PC-3 (cell line): ENCODE results near the gene ADAMTS9. TPM values are rescaled to one million over a fixed set of nuclear protein-coding genes. Genes with fewer than 3 reads are reported as not detected.
A peak's percentile ranks its signal among the peaks of the same experiment; 100 is the strongest.

Source experiments
- ATAC-seq: fragments of 200-7000 bp; cut with Tn5 transposase; 2 replicates; pipeline ENCODE4 v1.9.1; 2020; ENCODE audit warnings: mild to moderate bottlenecking, moderate library complexity
- BruUV-seq: library from RNA; stranded (reverse); fragments of 400-500 nt; replicated peaks from 2 replicates; lab custom pipeline; 2021; lab: Mats Ljungman, UMichigan
- CTCF ChIA-PET: fragments of 300-600 bp; sonication (Branson Sonifier 250); formaldehyde crosslinking; loops from one replicate; lab custom pipeline; 2022; ENCODE audit warnings: antibody characterized with exemption; lab: Charles Lee
- POLR2A ChIA-PET: fragments of 300-600 bp; sonication (Branson Sonifier 250); formaldehyde crosslinking; loops from one replicate; lab custom pipeline; 2022; ENCODE audit warnings: antibody characterized with exemption; ENCODE audit not compliant: unreplicated experiment; lab: Charles Lee
- DNase-seq: peaks from one replicate; pipeline ENCODE4 v3.0.0-alpha.2; 2015
- H2AFZ ChIP-seq: fragments of 300-600 bp; sonication (generic); 2 replicates; pipeline ENCODE4 v1.6.0; 2016; ENCODE audit warnings: antibody characterized with exemption, low read length
- H3F3A ChIP-seq: fragments of 300-600 bp; sonication (generic); one replicate; pipeline ENCODE4 v1.6.0; 2017; ENCODE audit warnings: antibody characterized with exemption, low read length, control low read depth, mild to moderate bottlenecking; ENCODE audit not compliant: unreplicated experiment
- H3K27ac ChIP-seq: fragments of 300-600 bp; sonication (generic); 2 replicates; pipeline ENCODE4 v1.5.1; 2016; ENCODE audit warnings: mild to moderate bottlenecking, low read length
- H3K27me3 ChIP-seq: fragments of 300-600 bp; sonication (generic); 2 replicates; pipeline ENCODE4 v1.6.1; 2016; ENCODE audit warnings: low read length, mixed read lengths
- H3K36me3 ChIP-seq: fragments of 300-600 bp; sonication (generic); 2 replicates; pipeline ENCODE4 v1.6.1; 2016; ENCODE audit warnings: low read depth, mixed run types, low read length, mixed read lengths
- H3K4me1 ChIP-seq: fragments of 300-600 bp; sonication (generic); 2 replicates; pipeline ENCODE4 v1.5.1; 2016; ENCODE audit warnings: low read length; ENCODE audit not compliant: insufficient read depth
- H3K4me2 ChIP-seq: fragments of 300-600 bp; sonication (generic); 2 replicates; pipeline ENCODE4 v1.6.0; 2016; ENCODE audit warnings: low read length
- H3K4me3 ChIP-seq: fragments of 300-600 bp; sonication (generic); 2 replicates; pipeline ENCODE4 v1.5.1; 2016; ENCODE audit warnings: mild to moderate bottlenecking, low read length, mixed read lengths
- H3K79me2 ChIP-seq: fragments of 300-600 bp; sonication (generic); 2 replicates; pipeline ENCODE4 v1.6.1; 2017; ENCODE audit warnings: low read length, mixed read lengths
- H3K9ac ChIP-seq: fragments of 300-600 bp; sonication (generic); 2 replicates; pipeline ENCODE4 v1.6.0; 2016; ENCODE audit warnings: mild to moderate bottlenecking, low read length
- H3K9me2 ChIP-seq: fragments of 300-600 bp; sonication (generic); replicated peaks from 2 replicates; pipeline ENCODE4 v1.6.1; 2016; ENCODE audit warnings: mixed run types, low read length, mixed read lengths
- H3K9me3 ChIP-seq: fragments of 300-600 bp; sonication (generic); 2 replicates; pipeline ENCODE4 v1.6.1; 2016; ENCODE audit warnings: low read length, mixed read lengths
- H4K20me1 ChIP-seq: fragments of 300-600 bp; sonication (generic); 2 replicates; pipeline ENCODE4 v1.6.1; 2016; ENCODE audit warnings: low read length, mixed read lengths
- CTCF ChIP-seq: fragments of 300-600 bp; sonication (generic); conservative IDR thresholded peaks from 2 replicates; pipeline ENCODE4 v1.5.1; 2017; ENCODE audit warnings: antibody characterized with exemption, low read depth, mild to moderate bottlenecking, low read length
- EZH2 ChIP-seq: fragments of 300-600 bp; sonication (generic); IDR thresholded peaks from one replicate; pipeline ENCODE4 v1.6.1; 2017; ENCODE audit warnings: antibody characterized with exemption, mild to moderate bottlenecking, low read length; ENCODE audit not compliant: unreplicated experiment
- EZH2phosphoT487 ChIP-seq: fragments of 300-600 bp; sonication (generic); IDR thresholded peaks from 2 replicates; pipeline ENCODE4 v1.6.1; 2018; ENCODE audit warnings: mild to moderate bottlenecking, antibody characterized with exemption, low read length, borderline replicate concordance
- intact Hi-C: fragments of 100-400 bp; cut with micrococcal nuclease; formaldehyde crosslinking; loops from 2 replicates; pipeline ENCODE4 v1.9.0; 2023
- total RNA-seq: library from RNA; depleted of rRNA; stranded (reverse); fragments of >200 nt; gene quantifications from 2 replicates; pipeline ENCODE4 v1.2.3, GENCODE V29; 2014

ADAMTS9 gene
- total RNA-seq, 1 experiment from 2014 or later: 0.55 TPM

GRCh38 chr3:64488939-64489338 lies 198.9 kb downstream of the ADAMTS9 start:
- no peaks in the 10 kb centered on the region for H3K36me3 ChIP-seq
- POLR2A ChIA-PET: no interaction called here
- H4K20me1 ChIP-seq: no peaks in the 10 kb centered on the region
- H3K4me1 ChIP-seq: no peaks in the 10 kb centered on the region
- H3K4me3 ChIP-seq: no peak overlapping the region
- H3F3A ChIP-seq: no peaks in the 10 kb centered on the region
- no TSS peak for BruUV-seq
- H3K27ac ChIP-seq: no peak overlapping the region
- H3K79me2 ChIP-seq: no peaks in the 10 kb centered on the region
- H3K27me3 ChIP-seq: 0 out of 2 replicates have a peak, but pooled peaks cover 8% of the 10 kb centered on the region
- 0 out of 2 replicates have a peak overlapping the region, but pooled peaks have one; percentile 26 for H2AFZ ChIP-seq
- CTCF ChIA-PET: no interaction called here
- no peak overlapping the region for H3K9ac ChIP-seq
- H3K4me2 ChIP-seq: no peak overlapping the region
- no peaks in the 10 kb centered on the region for H3K9me3 ChIP-seq
- TF ChIP-seq CTCF (no peak), EZH2 (no peak), EZH2phosphoT487 (no peak)
- no peak for ATAC-seq
- H3K9me2 ChIP-seq: no peaks in the 10 kb centered on the region
- no peak for DNase-seq
- intact Hi-C loops: loop anchor here (10.0 kb wide), 1 partner anchor 84 kb away; no protein-coding TSS in a partner anchor

DNA sequence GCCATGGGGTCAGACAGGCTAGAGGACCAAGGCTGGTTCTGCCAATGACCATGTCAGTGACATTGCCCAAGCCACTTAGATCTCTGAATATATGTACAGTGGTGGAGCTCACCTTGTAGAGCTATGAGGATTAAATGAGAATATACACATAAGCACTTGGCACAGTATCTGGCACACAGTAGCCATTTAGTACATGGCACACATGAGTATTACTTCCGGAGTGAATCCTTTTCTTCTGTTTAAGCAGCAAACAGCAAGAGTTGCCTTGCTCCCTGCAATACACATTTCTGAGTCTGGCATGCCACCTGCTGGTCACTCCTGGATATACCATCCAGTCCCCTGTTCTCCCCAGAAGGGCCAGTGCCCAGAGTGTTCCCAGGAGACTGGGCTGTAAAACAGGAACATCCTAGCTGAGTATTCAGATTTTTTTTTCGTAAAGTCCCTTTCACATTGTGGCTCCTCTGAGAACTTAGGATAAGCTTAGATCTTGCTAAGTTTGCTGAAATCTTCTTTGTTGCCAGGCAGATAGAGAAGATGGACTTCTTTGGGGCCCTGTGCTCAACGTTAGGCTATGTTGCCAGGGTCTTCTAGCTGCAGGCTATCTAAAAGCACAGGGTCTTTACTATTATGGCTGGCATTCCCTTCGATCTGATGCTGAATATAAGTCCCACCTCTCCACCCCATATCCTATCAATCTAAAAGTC lies 203.4 kb downstream of the ADAMTS9 start:
- no peaks in the 10 kb centered on the region for H3K36me3 ChIP-seq
- intact Hi-C loops: loop anchor here (2.0 to 10.0 kb wide), 2 partner anchors 80 to 454 kb away; no protein-coding TSS in a partner anchor
- CTCF ChIA-PET: no interaction called here
- no TSS peak for BruUV-seq
- no peak overlapping the region for H3K4me2 ChIP-seq
- no peak overlapping the region for H3K4me3 ChIP-seq
- DNase-seq (peak; percentile 73), ATAC-seq (peak; percentile 96)
- H3K27ac ChIP-seq: no peak overlapping the region
- no peak overlapping the region for H2AFZ ChIP-seq
- POLR2A ChIA-PET: no interaction called here
- H4K20me1 ChIP-seq: no peaks in the 10 kb centered on the region
- no peaks in the 10 kb centered on the region for H3K9me3 ChIP-seq
- H3K9ac ChIP-seq: no peak overlapping the region
- no peaks in the 10 kb centered on the region for H3K27me3 ChIP-seq
- H3K9me2 ChIP-seq: no peaks in the 10 kb centered on the region
- no peak for TF ChIP-seq EZH2phosphoT487
- peak; percentile 72 for TF ChIP-seq CTCF
- H3K4me1 ChIP-seq: no peaks in the 10 kb centered on the region
- no peaks in the 10 kb centered on the region for H3K79me2 ChIP-seq
- no peaks in the 10 kb centered on the region for H3F3A ChIP-seq

DNA sequence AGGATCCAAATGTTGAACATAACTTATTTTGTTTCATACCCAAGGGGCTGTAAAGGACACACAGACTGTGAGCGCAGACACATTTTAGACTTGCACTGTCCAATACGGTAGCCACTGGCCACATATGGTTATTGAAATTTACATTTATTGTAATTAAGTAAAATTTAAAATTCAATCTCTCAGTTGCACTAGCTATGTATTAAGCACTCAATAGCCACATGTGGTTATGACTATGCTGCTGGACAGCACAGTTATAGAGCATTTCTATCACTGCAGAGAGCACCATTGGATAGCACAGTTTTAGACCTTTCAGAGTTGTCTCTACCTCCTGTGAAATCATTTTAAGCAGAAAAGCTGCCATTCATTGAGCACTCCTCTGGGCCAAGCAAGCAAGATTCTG lies 204.3 kb downstream of the ADAMTS9 start:
- Histone ChIP-seq H4K20me1 (no peaks in the 10 kb centered on the region), H3K9me3 (no peaks in the 10 kb centered on the region), H3K79me2 (no peaks in the 10 kb centered on the region), H3K9me2 (no peaks in the 10 kb centered on the region), H3K27me3 (no peaks in the 10 kb centered on the region), H3K36me3 (no peaks in the 10 kb centered on the region), H3K4me1 (no peaks in the 10 kb centered on the region), H3F3A (no peaks in the 10 kb centered on the region), H3K4me3 (no peak overlapping the region), H3K27ac (no peak overlapping the region), H3K4me2 (no peak overlapping the region), H3K9ac (no peak overlapping the region), H2AFZ (no peak overlapping the region)
- DNase-seq (no peak), ATAC-seq (no peak)
- ChIA-PET POLR2A (no interaction called here), CTCF (interaction anchor here (0.7 kb wide), 1 partner anchor 86 kb away, joined by 5 read pairs; no protein-coding TSS in a partner anchor)
- intact Hi-C loops: loop anchor here (10.0 kb wide), 1 partner anchor 79 kb away; no protein-coding TSS in a partner anchor
- TF ChIP-seq CTCF: no peak
- TF ChIP-seq EZH2: no peak
- no peak for TF ChIP-seq EZH2phosphoT487
- no TSS peak for BruUV-seq
